ENCODE results near the gene TRAF3.
"Not testable (repeated sequence)": the region's sequence is repeated elsewhere in the genome, so short reads cannot be mapped to it uniquely, and the experiment has no call there.

GRCh38 chr14:102926840-102927239 lies 149.6 kb downstream of the TRAF3 start:
- TF ChIP-seq CTCF (IDR thresholded peaks at IDR 0.05; ENCODE audit: low read depth, low read length, missing input control); GABPA (IDR thresholded peaks at IDR 0.05 in 1 of 2, conservative IDR thresholded peaks at IDR 0.05 in 1 of 2); YY1 (IDR thresholded peaks at IDR 0.05); SP1 (IDR thresholded peaks at IDR 0.05); MAX (IDR thresholded peaks at IDR 0.05); ZBTB33 (IDR thresholded peaks at IDR 0.05); FOXA1 (IDR thresholded peaks at IDR 0.05); JUND (IDR thresholded peaks at IDR 0.05); TAF1 (conservative IDR thresholded peaks at IDR 0.05); ATF3 (IDR thresholded peaks at IDR 0.05); RAD21 (IDR thresholded peaks at IDR 0.05); REST (IDR thresholded peaks at IDR 0.05); FOXA2 (IDR thresholded peaks at IDR 0.05): not testable (repeated sequence)

All from liver (tissue), 3 donors.